DMS153 treated with DMSO at 0.1 percent for 48 hours (cell line): ENCODE results near the gene CEACAM21.
A peak's percentile ranks its signal among the peaks of the same experiment; 100 is the strongest.

ENCODE experiments used
- DNase-seq: peaks from one replicate; lab custom pipeline; 2025; ENCODE audit not compliant: unreplicated experiment; lab: John Stamatoyannopoulos, UW

CEACAM21 gene

GRCh38 chr19:41584260-41584810, 8.4 kb downstream of the CEACAM21 start:
- DNase-seq = no peak

GRCh38 chr19:41584931-41585330, 9.0 kb downstream of the CEACAM21 start:
- DNase-seq = no peak

GRCh38 chr19:41586064-41586463, 10.1 kb downstream of the CEACAM21 start:
- no peak for DNase-seq

- no peak for DNase-seq
These were observed 11.3 kb downstream of the CEACAM21 start for GRCh38 chr19:41587101-41587837.

- no peak for DNase-seq
These were observed 11.9 kb downstream of the CEACAM21 start for GRCh38 chr19:41587838-41588210.

GRCh38 chr19:41588497-41589209, 12.7 kb downstream of the CEACAM21 start:
- no peak for DNase-seq

- no peak for DNase-seq
These were observed 13.4 kb downstream of the CEACAM21 start for GRCh38 chr19:41589371-41589770.

GRCh38 chr19:41590936-41591335, 15.0 kb downstream of the CEACAM21 start:
- DNase-seq = no peak

- DNase-seq = no peak
These were observed 16.1 kb downstream of the CEACAM21 start for GRCh38 chr19:41591951-41592562.

GRCh38 chr19:41595258-41595889, 19.4 kb downstream of the CEACAM21 start:
- DNase-seq = peak; percentile 77

- DNase-seq = no peak
These were observed 19.9 kb downstream of the CEACAM21 start for GRCh38 chr19:41595890-41596280.

GRCh38 chr19:41597600-41598041, 21.7 kb downstream of the CEACAM21 start:
- peak; percentile 59 for DNase-seq

GRCh38 chr19:41599175-41599966, 23.4 kb downstream of the CEACAM21 start:
- DNase-seq = no peak

- DNase-seq = no peak
These were observed 25.8 kb downstream of the CEACAM21 start for GRCh38 chr19:41601771-41602170.

GRCh38 chr19:41604831-41605230, 28.9 kb downstream of the CEACAM21 start:
- no peak for DNase-seq

- DNase-seq = no peak
These were observed 30.4 kb downstream of the CEACAM21 start for GRCh38 chr19:41606215-41606837.

- no peak for DNase-seq
These were observed 31.7 kb downstream of the CEACAM21 start for GRCh38 chr19:41607668-41608067.

GRCh38 chr19:41610789-41611188, 34.8 kb downstream of the CEACAM21 start:
- DNase-seq = no peak

- DNase-seq = no peak
These were observed 36.5 kb downstream of the CEACAM21 start for GRCh38 chr19:41612483-41612882.

GRCh38 chr19:41615207-41615606, 39.2 kb downstream of the CEACAM21 start:
- no peak for DNase-seq
